ENCODE data around the gene CFAP46. TPM values are rescaled to one million over a fixed set of nuclear protein-coding genes. Genes with fewer than 3 reads are reported as not detected.

Gene CFAP46
- total and polyA plus RNA-seq, 2 of the 8 experiments (the other 6 are each of a cell fraction or from before 2014, with no cell fraction given), result 2.6 to 4.8 TPM

DNA sequence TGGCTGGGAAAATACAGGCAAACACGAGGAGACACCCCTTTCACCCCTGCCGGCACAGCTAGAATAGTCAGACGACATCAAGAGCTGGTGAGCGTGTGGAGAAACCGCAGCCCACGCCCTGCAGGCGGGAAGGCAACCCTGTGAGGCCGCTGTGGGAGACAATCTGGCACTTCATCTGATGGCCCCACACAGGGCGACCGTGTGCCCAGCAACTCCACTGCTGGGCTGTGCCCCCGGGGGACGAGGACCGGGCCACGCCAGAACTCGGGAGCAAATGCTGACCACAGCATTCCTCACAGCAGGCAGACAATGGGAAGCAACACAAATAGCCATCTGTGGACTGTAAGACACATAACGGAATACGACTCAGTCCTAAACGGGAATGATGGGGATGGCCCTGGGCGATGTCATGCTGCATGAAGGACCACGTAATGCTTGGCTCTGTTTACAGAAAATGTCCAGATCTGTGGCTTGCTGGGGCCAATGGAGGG, 58.9 kb downstream of the CFAP46 start:
- Histone ChIP-seq H3K4me1 (replicated peaks in 1 of 4; ENCODE audit: control insufficient read depth in 3 of 4, insufficient read depth in 4 of 4, low read length in 3 of 4) (peaks cover 0 to 14% (median 8%) of the 10 kb centered on the region in 4 experiments; a peak in 6 of 7 replicates), H3K23ac (ENCODE audit: insufficient read length) (no peak overlapping the region), H3K14ac (ENCODE audit: insufficient read length) (no peak overlapping the region), H3K9me3 (ENCODE audit: insufficient read depth in 2 of 2, low read depth in 1 of 2, low read length in 1 of 2) (no peaks in the 10 kb centered on the region), H3K4ac (replicated peaks; ENCODE audit: insufficient read length, low read depth, low read length) (no peak overlapping the region), H2AFZ (ENCODE audit: low read length) (no peak overlapping the region), H3K27ac (ENCODE audit: low read depth, low read length) (no peak overlapping the region; the same call in 1 of the 2 replicates), H3K9ac (replicated peaks in 1 of 4; ENCODE audit: extremely low read depth in 1 of 4, low read depth in 3 of 4, low read length in 3 of 4) (no peak overlapping the region), H3K23me2 (ENCODE audit: low read depth, low read length) (peaks cover 6% of the 10 kb centered on the region; the same call in 1 of the 2 replicates), H3K27me3 (replicated peaks in 1 of 4; ENCODE audit: control insufficient read depth in 3 of 4, extremely low read depth in 1 of 4, insufficient read depth in 3 of 4, low read length in 3 of 4) (peaks cover 0 to 2% (median 0%) of the 10 kb centered on the region in 4 experiments; a peak in 1 of 7 replicates), H2AK5ac (ENCODE audit: low read depth, low read length) (no peak overlapping the region), H3K56ac (replicated peaks; ENCODE audit: insufficient read length, low read depth, low read length) (no peak overlapping the region), H2BK120ac (replicated peaks; ENCODE audit: low read depth, low read length) (no peak overlapping the region), H3K36me3 (ENCODE audit: control insufficient read depth in 2 of 4, insufficient read depth in 4 of 4, low read length in 3 of 4) (no peaks in the 10 kb centered on the region), H4K20me1 (replicated peaks in 1 of 2; ENCODE audit: control insufficient read depth in 1 of 2, insufficient read depth in 2 of 2, low read length in 2 of 2) (no peaks in the 10 kb centered on the region), H4K91ac (replicated peaks; ENCODE audit: insufficient read length, low read length) (no peak overlapping the region), H2BK12ac (ENCODE audit: low read depth, low read length) (0 out of 2 replicates have a peak overlapping the region, but pooled peaks have one; percentile 27), H4K5ac (ENCODE audit: insufficient read length, low read depth, low read length) (no peak overlapping the region), H2BK15ac (ENCODE audit: low read length) (0 out of 2 replicates have a peak overlapping the region, but pooled peaks have one; percentile 40), H3K79me1 (ENCODE audit: low read depth, low read length) (no peaks in the 10 kb centered on the region), H3K18ac (ENCODE audit: extremely low read depth, low read length) (no peak overlapping the region), H3K4me2 (ENCODE audit: insufficient read depth in 1 of 2, low read depth in 2 of 2, low read length in 2 of 2) (no peak overlapping the region), H3K79me2 (ENCODE audit: control insufficient read depth in 1 of 2, insufficient read depth in 2 of 2, low read length in 2 of 2) (no peaks in the 10 kb centered on the region), H2BK5ac (ENCODE audit: low read depth, low read length) (no peak overlapping the region), H2BK20ac (ENCODE audit: low read length) (peak overlapping the region; percentile 3; the same call in 1 of the 2 replicates), H4K8ac (ENCODE audit: extremely low read depth, insufficient read depth, low read length) (no peak overlapping the region), H3K4me3 (ENCODE audit: extremely low read depth in 1 of 4, insufficient read depth in 2 of 4, low read depth in 3 of 4, low read length in 4 of 4) (no peak overlapping the region)
- FAIRE-seq, result no peak
- no peak for DNase-seq (ENCODE audit: low read depth in 1 of 2, low spot score in 2 of 2)
- 89% methylated on average over 20 of the region's 20 CpGs; no CpG with 5 or more reads in 1 of the 2 experiments for WGBS, 2 experiments (ENCODE audit: extremely low coverage in 1 of 2, insufficient coverage in 1 of 2, insufficient read length in 1 of 2, insufficient replicate concordance in 2 of 2, low coverage in 1 of 2, low lambda C conversion rate in 2 of 2, missing lambda C conversion rate in 1 of 2)
- POLR2A ChIA-PET (ENCODE audit: partially characterized antibody), result no interaction called here
- CTCF ChIA-PET (ENCODE audit: partially characterized antibody), result interaction anchor here (0.9 to 2.3 kb wide), 8 partner anchors 9 to 75 kb away, joined by 3 to 15 read pairs (median 4); no protein-coding TSS in a partner anchor
- TF ChIP-seq YY1 (IDR thresholded peaks at IDR 0.05; ENCODE audit: low read depth, low read length) (no peak), RXRA (IDR thresholded peaks at IDR 0.05; ENCODE audit: insufficient read depth, low read depth, low read length) (no peak), KDM4A (IDR thresholded peaks at IDR 0.05; ENCODE audit: low read depth, low read length, severe bottlenecking) (no peak), CTBP2 (IDR thresholded peaks at IDR 0.05; ENCODE audit: borderline replicate concordance, insufficient read depth, insufficient read length, low read length) (no peak), CBX8 (IDR thresholded peaks at IDR 0.05; ENCODE audit: borderline replicate concordance, low read depth, low read length) (no peak), FOSL1 (IDR thresholded peaks at IDR 0.05; ENCODE audit: insufficient read depth, low read depth, low read length) (no peak), MAX (IDR thresholded peaks at IDR 0.05) (no peak)
